NCI-H446 treated with DMSO at 0.1 percent for 48 hours (cell line): Measurements from ENCODE around the gene ASF1A.

ENCODE experiments used
- DNase-seq: peaks from one replicate; lab custom pipeline; 2025; lab: John Stamatoyannopoulos, UW

The ASF1A gene

DNA sequence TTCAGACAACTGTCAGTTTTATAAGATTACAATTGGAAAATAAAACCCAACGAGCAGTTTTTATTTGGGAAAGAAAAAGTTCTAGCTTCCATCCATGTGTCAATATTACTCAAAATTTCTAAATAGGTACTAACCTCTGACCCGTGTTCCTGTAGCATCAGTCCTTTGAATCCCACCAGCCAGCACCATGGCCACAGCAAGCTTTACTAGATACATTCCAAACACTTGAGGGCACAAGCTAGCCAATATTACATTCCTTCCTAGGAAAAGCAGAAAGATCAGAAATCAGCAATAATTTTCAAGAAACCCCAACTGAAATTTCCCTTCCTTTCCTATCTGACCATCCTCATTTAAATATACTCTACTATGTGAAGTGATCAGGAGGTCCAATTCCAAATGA, 19.2 kb downstream of the ASF1A start:
- no peak for DNase-seq

DNA sequence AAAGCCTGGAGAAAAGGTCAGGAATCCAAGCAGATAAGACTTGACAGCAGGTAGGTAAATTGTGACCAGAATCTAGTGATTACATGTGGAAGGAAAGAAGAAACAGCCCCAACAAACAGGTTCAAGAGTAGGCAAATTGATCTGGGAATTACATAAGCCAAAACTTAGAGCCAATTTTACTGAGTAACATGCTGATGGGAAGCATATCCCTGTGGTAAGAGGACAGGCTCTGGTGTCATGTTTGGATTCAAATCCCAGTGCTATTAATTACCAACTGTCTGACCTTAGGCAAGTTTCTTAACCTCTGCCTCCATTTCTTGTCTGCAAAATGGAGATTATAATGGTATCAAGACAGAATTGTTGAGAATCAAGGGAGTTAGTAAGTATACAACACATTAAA, 20.6 kb downstream of the ASF1A start:
- no peak for DNase-seq

DNA sequence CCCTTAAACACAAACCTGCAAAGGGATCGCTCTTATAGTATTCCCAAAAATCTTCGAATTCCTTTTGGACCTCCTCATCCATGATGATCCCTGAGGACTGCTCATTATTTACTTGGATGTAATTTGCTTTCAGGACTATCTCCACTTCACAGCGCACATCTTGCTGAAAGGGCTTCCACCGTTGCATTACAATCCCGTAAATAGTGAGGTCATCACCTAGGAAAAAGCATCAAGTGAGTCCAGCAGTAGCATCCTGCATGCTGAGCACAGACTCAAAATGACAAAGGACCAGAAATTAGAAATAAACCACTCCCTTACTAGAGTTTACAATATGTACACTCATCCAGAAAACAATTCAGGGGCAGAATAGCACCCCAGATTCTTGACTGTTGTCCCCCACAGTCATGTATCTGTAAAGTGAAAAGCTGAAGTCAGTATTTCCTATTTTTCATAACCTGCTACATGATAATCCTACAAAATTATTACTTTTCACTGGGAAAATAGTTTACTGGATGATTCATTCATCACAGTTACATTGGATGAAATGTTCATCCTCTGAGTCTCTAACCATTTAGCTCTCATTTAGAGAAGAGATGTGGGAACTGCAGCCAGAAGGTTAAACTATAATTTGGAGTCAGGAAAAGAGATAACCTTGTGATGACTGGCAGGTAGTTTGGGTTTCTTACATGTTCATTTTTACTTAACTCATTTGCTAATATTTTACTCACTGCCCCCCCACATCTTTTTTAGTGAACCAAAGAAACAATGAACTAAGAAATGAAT, 23.8 kb downstream of the ASF1A start:
- no peak for DNase-seq

DNA sequence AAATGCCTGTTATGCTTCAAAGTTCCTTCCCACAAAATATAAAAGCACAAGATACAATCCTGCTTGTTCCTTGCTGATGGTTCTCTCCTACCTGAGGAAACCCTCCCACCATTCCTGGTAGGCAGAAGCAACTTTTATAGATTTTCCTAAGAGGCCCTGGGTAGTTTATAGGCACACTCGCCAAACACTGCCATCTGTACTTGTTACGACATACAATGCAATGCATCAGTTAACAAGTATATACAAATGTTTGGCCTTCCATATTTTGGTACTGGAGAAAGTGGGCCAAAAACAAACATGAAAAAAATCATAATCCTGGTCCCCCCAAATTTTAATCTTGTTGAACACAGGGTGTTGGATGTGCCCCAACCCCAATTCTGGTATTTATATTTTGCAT, 24.4 kb downstream of the ASF1A start:
- DNase-seq = peak; percentile 3

DNA sequence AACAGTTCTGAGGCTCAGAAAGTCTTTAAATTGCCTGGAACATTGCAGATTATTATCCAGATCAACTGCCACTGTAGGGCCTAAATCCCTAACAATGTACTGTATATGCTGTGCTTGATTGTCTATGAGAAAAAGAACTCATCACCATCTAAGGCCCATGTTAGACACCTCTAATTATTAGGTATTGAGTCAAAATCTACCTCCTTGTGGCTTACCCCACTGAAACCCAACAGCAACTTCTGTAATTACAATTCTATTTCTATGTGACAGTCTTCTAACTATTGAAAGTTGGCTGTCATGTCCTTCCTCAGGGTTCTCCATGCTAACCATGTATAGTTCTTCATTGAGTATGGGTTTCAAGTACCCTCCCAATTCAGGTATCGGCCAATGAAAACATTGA, 27.1 kb downstream of the ASF1A start:
- no peak for DNase-seq

DNA sequence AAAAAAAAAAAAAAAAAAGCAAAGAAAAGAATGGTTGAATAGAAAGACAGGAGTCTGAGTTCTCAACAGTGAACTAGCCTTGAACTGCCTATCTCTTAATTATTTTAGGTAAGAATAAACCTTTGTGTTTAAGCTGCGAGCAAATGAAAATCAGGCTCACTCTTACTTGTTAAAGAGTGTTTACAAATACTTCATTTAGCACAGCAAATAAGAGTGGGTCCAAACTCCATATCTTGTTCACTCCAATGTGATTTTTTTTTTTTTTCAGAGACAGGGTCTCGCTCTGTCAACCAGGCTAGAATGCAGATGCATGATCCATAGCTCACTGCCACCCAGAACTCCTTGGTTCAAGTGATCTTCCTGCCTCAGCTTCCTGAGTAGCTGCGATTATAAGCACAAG, 29.1 kb downstream of the ASF1A start:
- DNase-seq = no peak

DNA sequence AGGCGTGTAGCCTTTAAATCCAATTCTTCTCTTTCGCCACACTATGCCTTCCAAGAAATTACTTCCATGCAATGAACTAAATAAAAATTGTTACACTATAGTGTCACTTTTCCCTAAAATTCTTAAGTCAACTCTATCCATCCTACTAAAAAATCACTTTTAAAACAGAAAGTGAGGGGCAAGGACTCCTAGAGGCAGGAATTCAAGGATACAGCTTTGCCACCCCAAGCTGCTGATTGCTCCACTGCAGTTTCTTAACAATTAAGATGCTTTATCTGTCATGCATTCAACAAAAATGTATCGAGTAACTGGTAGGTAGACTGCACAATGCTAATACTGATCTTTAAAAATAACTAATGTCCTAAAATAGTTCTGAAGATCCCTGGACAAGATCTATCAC, 36.7 kb downstream of the ASF1A start:
- no peak for DNase-seq

DNA sequence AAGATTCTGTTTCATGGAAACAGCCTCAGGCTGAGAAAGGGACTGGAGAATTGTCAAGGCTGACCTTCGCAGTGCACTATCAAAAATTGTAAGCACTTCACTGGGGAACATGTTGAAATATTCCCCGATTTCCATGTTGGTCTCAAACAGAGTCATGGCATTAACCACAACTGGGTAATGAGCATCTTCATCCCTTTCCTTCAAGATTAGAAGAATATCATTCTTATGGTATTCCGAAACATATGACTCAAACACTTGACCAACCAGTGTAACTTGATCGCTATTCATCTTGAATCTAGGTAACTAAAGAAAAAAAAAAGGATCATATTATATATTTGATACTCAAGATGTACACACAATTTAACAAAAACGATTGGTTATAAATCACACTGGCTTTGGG, 37.5 kb downstream of the ASF1A start:
- no peak for DNase-seq

DNA sequence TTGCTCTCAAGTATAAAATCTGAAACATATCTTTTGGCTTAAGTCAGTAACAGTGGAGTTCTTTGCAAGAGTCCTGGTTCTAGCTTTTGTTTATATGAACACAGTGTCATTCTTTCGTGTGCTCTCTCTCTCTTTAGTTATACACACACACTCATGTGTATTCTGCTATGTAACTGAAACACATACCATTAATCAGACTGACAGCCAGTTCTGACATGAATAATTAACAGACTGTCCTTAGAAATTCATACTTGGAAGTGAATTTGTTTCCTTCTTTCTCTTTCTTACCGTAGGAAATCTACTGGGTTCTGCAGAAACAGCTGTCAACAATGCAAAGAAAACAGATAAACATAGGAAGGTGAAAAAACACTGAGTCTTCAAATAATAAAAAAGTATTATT, 38.5 kb downstream of the ASF1A start:
- DNase-seq = no peak

DNA sequence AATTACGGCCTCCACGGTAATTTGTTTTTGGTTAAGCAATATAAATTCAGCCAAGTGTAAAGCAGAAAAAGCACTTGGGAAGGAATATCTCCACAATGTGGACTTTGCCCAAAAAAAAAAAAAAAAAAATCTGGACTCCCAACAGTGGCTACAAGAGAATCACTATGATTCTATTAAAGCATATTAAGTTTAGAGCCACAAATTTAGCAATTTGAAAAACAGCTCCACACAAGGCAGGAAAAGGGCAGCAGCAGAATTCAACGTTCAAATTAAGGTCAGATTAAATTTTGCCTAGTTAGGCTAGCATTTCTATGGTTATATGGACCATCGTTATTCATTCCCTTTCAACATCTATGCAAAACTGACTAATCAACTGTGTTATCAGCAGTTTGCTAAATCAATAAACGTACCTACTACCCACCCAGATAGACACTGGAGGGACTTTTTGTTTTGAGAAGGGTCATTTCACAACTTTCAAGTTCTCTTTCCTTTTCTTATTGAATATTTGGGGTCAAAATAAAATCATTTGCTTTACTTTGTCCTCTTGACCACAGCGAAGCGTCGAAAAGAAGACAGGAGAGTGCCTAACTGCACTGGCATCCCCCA, 40.0 kb downstream of the ASF1A start:
- no peak for DNase-seq

DNA sequence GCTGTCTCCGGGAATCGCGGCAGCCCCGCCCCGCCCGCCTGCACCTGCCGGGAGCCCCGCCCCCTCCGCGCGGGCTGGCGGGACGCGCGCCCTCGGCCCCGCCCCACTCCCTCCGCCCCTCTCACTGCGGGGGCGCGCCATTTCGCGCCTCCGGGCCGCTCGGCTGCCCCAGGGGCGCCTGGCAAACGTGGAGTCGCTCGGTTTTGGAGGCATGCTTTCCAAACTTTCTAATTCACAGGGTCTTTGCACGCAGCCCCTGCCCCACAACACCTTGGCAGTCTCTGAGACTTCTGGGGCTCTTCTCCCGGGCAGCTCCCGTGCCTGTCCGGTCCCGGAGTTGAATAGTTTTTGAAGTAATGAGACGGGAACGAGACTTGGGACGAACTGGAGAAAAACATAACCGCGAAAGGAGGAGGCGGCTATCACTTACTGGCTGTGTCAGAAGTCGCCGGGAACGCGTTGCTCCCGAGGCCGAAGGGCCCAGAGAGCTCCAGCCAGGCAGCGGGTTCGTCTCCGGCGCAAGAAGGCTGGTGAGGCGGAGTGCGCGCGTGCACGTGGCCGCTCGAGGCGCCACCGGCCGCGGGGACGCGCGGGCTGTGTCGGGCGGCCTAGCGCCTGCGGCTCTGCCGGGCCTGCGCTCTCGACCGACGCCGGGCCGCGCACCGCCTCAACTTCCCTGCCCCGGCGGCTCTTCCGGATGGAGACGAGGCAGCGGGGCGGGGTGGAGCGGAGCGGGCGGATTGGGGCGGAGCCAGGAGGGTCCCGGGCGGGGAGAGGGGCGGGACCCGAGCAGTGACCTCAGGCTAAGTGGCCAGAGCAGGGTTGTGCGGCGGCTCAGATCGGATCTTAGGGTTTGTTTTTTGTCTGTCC, 40.7 kb downstream of the ASF1A start, which contains the start of gene MCM9:
Gene MCM9 (minus strand): TSS at position 699 of the 870 bp plus-strand sequence. CDS start 3,436 bp downstream, outside the sequence.
- peak; percentile 70 for DNase-seq

DNA sequence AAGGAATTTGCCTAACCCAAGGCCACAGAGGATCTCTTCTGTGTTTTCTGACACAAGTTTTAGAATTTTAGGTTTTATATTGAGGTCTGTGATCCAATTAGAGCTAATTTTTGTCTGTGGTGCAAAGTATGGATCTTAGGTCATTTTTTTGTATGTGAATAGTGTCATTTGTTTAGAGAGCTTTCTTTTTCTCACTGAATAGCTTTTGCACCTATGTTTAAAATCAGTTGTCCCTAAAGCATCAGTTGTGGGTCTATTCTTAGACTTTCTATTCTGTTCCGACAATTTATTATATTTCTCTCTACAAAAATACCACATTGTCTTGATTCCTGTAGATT, 41.3 kb downstream of the ASF1A start:
- DNase-seq = no peak

DNA sequence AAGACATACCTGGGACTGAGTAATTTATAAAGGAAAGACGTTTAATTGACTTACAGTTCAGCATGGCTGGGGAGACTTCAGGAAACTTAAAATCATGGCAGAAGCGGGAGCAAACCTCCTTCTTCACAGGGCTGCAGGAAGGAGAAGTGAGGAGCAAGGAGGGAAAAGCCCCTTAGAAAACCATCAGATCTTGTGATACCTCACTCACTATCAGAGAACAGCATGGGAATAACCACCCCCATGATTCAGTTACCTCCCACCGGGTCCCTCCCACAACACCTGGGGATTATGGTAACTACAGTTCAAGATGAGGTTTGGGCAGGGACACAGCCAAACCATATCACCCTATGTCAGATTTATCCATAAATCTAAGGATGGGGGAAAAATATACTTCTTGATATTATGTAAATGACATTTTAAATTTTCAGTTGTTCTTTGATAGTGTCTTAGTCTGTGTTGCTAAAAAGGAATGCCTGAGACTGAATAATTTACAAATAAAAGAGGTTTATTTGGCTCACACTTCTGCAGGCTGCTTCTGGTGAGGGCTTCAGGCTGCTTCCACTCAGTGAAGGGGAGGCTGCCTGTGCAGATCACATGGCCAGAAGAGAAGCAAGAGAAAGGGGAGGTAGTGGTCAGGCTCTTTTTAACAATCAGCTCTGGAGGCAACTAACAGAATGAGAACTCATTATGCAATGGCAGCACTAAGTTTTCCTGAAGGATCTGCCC, 42.2 kb downstream of the ASF1A start:
- no peak for DNase-seq

DNA sequence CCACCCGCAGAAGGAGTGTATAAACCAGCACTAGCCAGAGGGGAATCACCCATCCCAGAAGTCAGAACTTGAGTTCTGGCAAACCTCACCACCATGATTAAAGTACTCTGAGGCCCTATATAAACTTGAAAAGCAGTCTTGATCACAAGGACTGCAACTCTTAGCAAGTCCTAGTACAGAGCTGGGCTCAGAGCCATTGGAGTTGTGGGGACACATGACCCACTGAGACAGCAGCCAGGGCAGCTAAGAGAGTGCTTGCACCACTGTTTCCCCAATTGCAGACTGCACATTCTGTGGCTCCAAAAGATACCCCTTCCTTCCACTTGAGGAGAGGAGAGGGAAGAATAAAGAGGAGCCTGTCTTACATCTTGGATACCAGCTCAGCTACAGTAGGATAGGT, 45.7 kb downstream of the ASF1A start:
- DNase-seq = no peak

DNA sequence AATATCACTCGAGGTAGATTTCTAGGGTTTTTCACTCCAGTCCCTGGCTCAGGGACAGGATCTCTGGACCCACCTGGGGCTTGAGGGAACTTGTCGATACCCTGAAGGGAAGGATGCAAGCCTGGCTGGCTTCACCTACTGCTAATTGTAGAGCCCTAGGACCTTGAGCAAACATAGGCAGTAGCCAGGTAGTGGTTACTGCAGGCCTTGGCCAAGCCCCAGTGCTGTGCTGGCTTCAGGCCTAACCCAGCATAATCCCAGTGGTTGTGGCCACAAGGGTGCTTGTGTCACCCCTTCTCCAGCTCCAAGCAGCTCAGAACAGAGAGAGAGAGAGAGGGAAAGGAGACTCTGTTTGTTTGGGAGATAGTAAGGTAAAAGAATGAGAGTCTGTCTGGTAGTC, 46.8 kb downstream of the ASF1A start:
- no peak for DNase-seq

DNA sequence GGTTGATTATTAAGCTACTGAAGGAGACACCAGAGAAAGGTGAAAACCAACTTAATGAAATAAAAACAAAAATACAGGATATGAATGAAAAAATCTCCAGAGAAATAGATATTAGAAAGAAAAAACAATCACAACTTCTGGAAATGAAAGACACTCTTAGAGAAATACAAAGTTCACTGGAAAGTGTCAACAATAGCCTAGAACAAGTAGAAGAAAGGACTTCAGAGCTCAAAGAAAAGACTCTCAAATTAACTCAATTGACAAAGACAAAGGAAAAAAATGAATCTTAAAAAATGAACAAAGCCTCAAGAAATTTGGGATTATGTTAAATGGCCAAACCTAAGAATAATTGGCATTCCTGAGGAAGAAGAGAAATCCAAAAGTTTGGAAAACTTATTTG, 51.3 kb downstream of the ASF1A start:
- no peak for DNase-seq

DNA sequence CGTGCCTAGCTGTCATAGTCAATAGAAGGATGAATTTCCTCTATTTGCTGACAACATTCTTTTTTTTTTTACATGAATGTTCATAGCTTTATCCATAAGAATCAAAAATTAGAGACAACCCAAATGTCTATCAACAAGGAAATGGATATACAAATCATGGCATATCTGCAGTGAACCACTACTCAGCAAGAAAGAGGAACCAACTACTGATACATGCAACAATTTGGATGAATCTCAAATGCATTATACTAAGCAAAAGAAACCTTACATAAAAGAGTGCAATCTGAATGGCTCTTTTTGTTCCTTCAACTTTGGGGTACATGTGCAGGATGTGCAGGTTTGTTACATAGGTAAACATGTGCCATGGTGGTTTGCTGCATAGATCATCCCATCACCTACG, 58.7 kb downstream of the ASF1A start:
- no peak for DNase-seq

DNA sequence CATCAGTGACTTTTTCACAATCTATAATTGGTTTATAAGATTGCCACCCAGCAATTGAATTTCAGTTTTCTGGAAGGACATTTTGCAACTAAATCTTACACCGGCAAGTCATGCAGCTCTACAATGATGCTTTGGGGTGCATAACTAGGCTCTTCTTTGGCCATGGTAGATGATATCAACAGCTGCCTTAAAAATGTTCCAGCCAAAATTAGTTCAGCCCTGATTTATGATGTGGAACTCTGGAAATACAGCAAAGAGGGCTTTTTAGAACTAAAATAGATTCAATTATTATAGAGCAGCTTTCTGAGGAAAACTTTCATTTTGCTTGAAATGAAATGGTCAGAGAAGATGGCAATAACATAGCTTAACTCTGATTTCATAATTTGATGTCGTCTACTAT, 59.4 kb downstream of the ASF1A start:
- DNase-seq = no peak
